ENCODE data around the gene REC8.

GRCh38 chr14:24194186-24194872, 22.4 kb downstream of the REC8 start:
- TF ChIP-seq SMARCA5 (IDR thresholded peaks at IDR 0.05) = no peak
- TF ChIP-seq ATF3 (IDR thresholded peaks at IDR 0.05; ENCODE audit: borderline replicate concordance, extremely low read depth, low read depth, low read length) = no peak
- no peak for TF ChIP-seq REST (IDR thresholded peaks at IDR 0.05; ENCODE audit: low read depth, low read length)
- TF ChIP-seq EZH2 (IDR thresholded peaks at IDR 0.05; ENCODE audit: borderline replicate concordance, control insufficient read depth, low read depth, low read length) = no peak
